Measurements from ENCODE around the gene P2RY2. TPM values are rescaled to one million over a fixed set of nuclear protein-coding genes. Genes with fewer than 3 reads are reported as not detected.
A peak's percentile ranks its signal among the peaks of the same experiment; 100 is the strongest.

Gene P2RY2
- total and polyA plus RNA-seq, 2 of the 8 experiments (the other 6 are each of a cell fraction or from before 2014, with no cell fraction given), result 1.0 to 1.5 TPM

- H4K5ac ChIP-seq (ENCODE audit: insufficient read length, low read depth, low read length), result no peak overlapping the region
- H3K23me2 ChIP-seq (ENCODE audit: low read depth, low read length), result peaks cover 12% of the 10 kb centered on the region; the same call in 1 of the 2 replicates
- H3K27me3 ChIP-seq (replicated peaks in 1 of 4; ENCODE audit: control insufficient read depth in 3 of 4, extremely low read depth in 1 of 4, insufficient read depth in 3 of 4, low read length in 3 of 4), result peaks cover 2 to 35% (median 31%) of the 10 kb centered on the region in 4 experiments
- TF ChIP-seq EZH2 (IDR thresholded peaks at IDR 0.05; ENCODE audit: low read depth, low read length, severe bottlenecking) (peak; percentile 7), ZNF274 (IDR thresholded peaks at IDR 0.05; ENCODE audit: borderline replicate concordance, extremely low read depth, low read length) (no peak), CHD2 (IDR thresholded peaks at IDR 0.05; ENCODE audit: low read length) (no peak), GABPA (IDR thresholded peaks at IDR 0.05; ENCODE audit: borderline replicate concordance, insufficient read depth, low read length) (no peak), BCL11A (IDR thresholded peaks at IDR 0.05; ENCODE audit: low read depth in 2 of 2, low read length in 2 of 2) (no peak), BRCA1 (IDR thresholded peaks at IDR 0.05; ENCODE audit: low read depth, low read length) (no peak)
- CTCF ChIA-PET (ENCODE audit: partially characterized antibody), result interaction anchor here (0.7 to 3.3 kb wide), 16 partner anchors 8 to 766 kb away, joined by 3 to 50 read pairs (median 5); no protein-coding TSS in a partner anchor
- H3K4me1 ChIP-seq (replicated peaks in 1 of 4; ENCODE audit: control insufficient read depth in 3 of 4, insufficient read depth in 4 of 4, low read length in 3 of 4), result peaks cover 0 to 5% (median 2%) of the 10 kb centered on the region in 4 experiments; a peak in 5 of 7 replicates
- H2BK12ac ChIP-seq (ENCODE audit: low read depth, low read length), result no peak overlapping the region
- H3K9me3 ChIP-seq (ENCODE audit: insufficient read depth in 2 of 2, low read depth in 1 of 2, low read length in 1 of 2), result no peaks in the 10 kb centered on the region
- no peak overlapping the region for H2BK15ac ChIP-seq (ENCODE audit: low read length)
- H3K27ac ChIP-seq (ENCODE audit: low read depth, low read length), result no peak overlapping the region
- FAIRE-seq (no peak), DNase-seq (ENCODE audit: low read depth in 1 of 2, low spot score in 2 of 2) (no peak)
- H3K4me3 ChIP-seq (ENCODE audit: extremely low read depth in 1 of 4, insufficient read depth in 2 of 4, low read depth in 3 of 4, low read length in 4 of 4), result peak overlapping the region; percentile 58 to 69 (median 64)
- no peak overlapping the region for H2AK5ac ChIP-seq (ENCODE audit: low read depth, low read length)
- H4K20me1 ChIP-seq (replicated peaks in 1 of 2; ENCODE audit: control insufficient read depth in 1 of 2, insufficient read depth in 2 of 2, low read length in 2 of 2), result no peaks in the 10 kb centered on the region
- H4K8ac ChIP-seq (ENCODE audit: extremely low read depth, insufficient read depth, low read length), result no peak overlapping the region
- H4K91ac ChIP-seq (replicated peaks; ENCODE audit: insufficient read length, low read length), result no peak overlapping the region
- H3K4ac ChIP-seq (replicated peaks; ENCODE audit: insufficient read length, low read depth, low read length), result no peak overlapping the region
- H2BK120ac ChIP-seq (replicated peaks; ENCODE audit: low read depth, low read length), result no peak overlapping the region
- 36% methylated on average over 8 of the region's 9 CpGs; no CpG with 5 or more reads in 1 of the 2 experiments for WGBS, 2 experiments (ENCODE audit: extremely low coverage in 1 of 2, insufficient coverage in 1 of 2, insufficient read length in 1 of 2, insufficient replicate concordance in 2 of 2, low coverage in 1 of 2, low lambda C conversion rate in 2 of 2, missing lambda C conversion rate in 1 of 2)
- H3K56ac ChIP-seq (replicated peaks; ENCODE audit: insufficient read length, low read depth, low read length), result no peak overlapping the region
- peak overlapping the region; percentile 70 to 99 for H3K4me2 ChIP-seq (ENCODE audit: insufficient read depth in 1 of 2, low read depth in 2 of 2, low read length in 2 of 2)
- 0 out of 2 replicates have a peak overlapping the region, but pooled peaks have one; percentile 78 for H3K18ac ChIP-seq (ENCODE audit: extremely low read depth, low read length)
- no peaks in the 10 kb centered on the region for H3K36me3 ChIP-seq (ENCODE audit: control insufficient read depth in 2 of 4, insufficient read depth in 4 of 4, low read length in 3 of 4)
- POLR2A ChIA-PET (ENCODE audit: partially characterized antibody), result interaction anchor here (0.8 to 1.3 kb wide), 2 partner anchors 11 to 32 kb away, joined by 3 to 4 read pairs; no protein-coding TSS in a partner anchor
- no peak overlapping the region for H2BK20ac ChIP-seq (ENCODE audit: low read length)
- H3K23ac ChIP-seq (ENCODE audit: insufficient read length), result no peak overlapping the region
- H2AFZ ChIP-seq (ENCODE audit: low read length), result peak overlapping the region; percentile 96; the same call in 1 of the 2 replicates
- H3K9ac ChIP-seq (replicated peaks in 1 of 4; ENCODE audit: extremely low read depth in 1 of 4, low read depth in 3 of 4, low read length in 3 of 4), result no peak overlapping the region
- no peak overlapping the region for H3K14ac ChIP-seq (ENCODE audit: insufficient read length)
- no peaks in the 10 kb centered on the region for H3K79me2 ChIP-seq (ENCODE audit: control insufficient read depth in 1 of 2, insufficient read depth in 2 of 2, low read length in 2 of 2)
- no peaks in the 10 kb centered on the region for H3K79me1 ChIP-seq (ENCODE audit: low read depth, low read length)
- H2BK5ac ChIP-seq (ENCODE audit: low read depth, low read length), result no peak overlapping the region
Measured at GRCh38 chr11:73218830-73219215, 742 bp downstream of the P2RY2 start.
